SK-N-SH treated with all-trans-retinoic acid at 6 μM for 48 hours (cell line): Measurements from ENCODE around the gene NUP210L.
"Not testable (repeated sequence)": the region's sequence is repeated elsewhere in the genome, so short reads cannot be mapped to it uniquely, and the experiment has no call there.

ENCODE experiments used
- ATAC-seq: fragments of 200-7000 bp; cut with Tn5 transposase; 3 replicates; pipeline ENCODE4 v1.9.1; 2020; ENCODE audit warnings: mild to moderate bottlenecking, moderate library complexity
- ARNTL ChIP-seq: fragments of 450-650 bp; formaldehyde crosslinking; IDR thresholded peaks from 2 replicates; pipeline ENCODE4 v1.5.0; 2020; ENCODE audit warnings: low read depth, mild to moderate bottlenecking, moderate library complexity, borderline replicate concordance
- BACH2 ChIP-seq: fragments of 250-450 bp; sonication (Bioruptor Pico); IDR thresholded peaks from 2 replicates; pipeline ENCODE4 v1.9.0; 2021; ENCODE audit warnings: mild to moderate bottlenecking, borderline replicate concordance
- CSDC2 ChIP-seq: fragments of 250-450 bp; sonication (Bioruptor Pico); IDR thresholded peaks from 2 replicates; pipeline ENCODE4 v1.5.0; 2020; ENCODE audit warnings: mild to moderate bottlenecking, moderate library complexity
- ESRRG ChIP-seq: fragments of 250-450 bp; sonication (Bioruptor Pico); IDR thresholded peaks from 2 replicates; pipeline ENCODE4 v1.6.1; 2021; ENCODE audit warnings: mild to moderate bottlenecking
- ISL1 ChIP-seq: fragments of 250-450 bp; sonication (Bioruptor Pico); IDR thresholded peaks from 2 replicates; pipeline ENCODE4 v2.1.2; 2022; ENCODE audit warnings: mild to moderate bottlenecking, moderate library complexity
- OSR1 ChIP-seq: fragments of 250-450 bp; sonication (Bioruptor Pico); IDR thresholded peaks from 2 replicates; pipeline ENCODE4 v1.8.0; 2022; ENCODE audit warnings: moderate library complexity, mild to moderate bottlenecking, inconsistent platforms
- PPARA ChIP-seq: fragments of 250-450 bp; sonication (Bioruptor Pico); IDR thresholded peaks from 2 replicates; pipeline ENCODE4 v1.5.0; 2020; ENCODE audit warnings: mild to moderate bottlenecking, borderline replicate concordance
- RARB ChIP-seq: fragments of 250-450 bp; sonication (Bioruptor Pico); IDR thresholded peaks from 2 replicates; pipeline ENCODE4 v1.8.0; 2021; ENCODE audit warnings: mild to moderate bottlenecking, moderate library complexity
- SNAI2 ChIP-seq: fragments of 250-450 bp; sonication (Bioruptor Pico); IDR thresholded peaks from 2 replicates; pipeline ENCODE4 v1.5.0; 2020; ENCODE audit warnings: mild to moderate bottlenecking, moderate library complexity
- TCF4 ChIP-seq: fragments of 250-450 bp; sonication (Bioruptor Pico); IDR thresholded peaks from 2 replicates; pipeline ENCODE4 v1.8.0; 2021; ENCODE audit warnings: mild to moderate bottlenecking, moderate library complexity, borderline replicate concordance
- TOX ChIP-seq: fragments of 250-450 bp; sonication (Bioruptor Pico); IDR thresholded peaks from 2 replicates; pipeline ENCODE4 v1.8.0; 2021; ENCODE audit warnings: mild to moderate bottlenecking, moderate library complexity, borderline replicate concordance
- TSHZ2 ChIP-seq: fragments of 250-450 bp; sonication (Bioruptor Pico); IDR thresholded peaks from 2 replicates; pipeline ENCODE4 v1.5.0; 2020; ENCODE audit warnings: mild to moderate bottlenecking, moderate library complexity
- ZFP3 ChIP-seq: fragments of 250-450 bp; sonication (Bioruptor Pico); IDR thresholded peaks from 2 replicates; pipeline ENCODE4 v1.5.0; 2020; ENCODE audit warnings: mild to moderate bottlenecking, moderate library complexity
- ZFP30 ChIP-seq: fragments of 450-650 bp; formaldehyde crosslinking; IDR thresholded peaks from 2 replicates; pipeline ENCODE4 v1.5.0; 2022; ENCODE audit warnings: mild to moderate bottlenecking, moderate library complexity
- ZNF565 ChIP-seq: fragments of 450-650 bp; formaldehyde crosslinking; conservative IDR thresholded peaks from 2 replicates; pipeline ENCODE4 v1.5.0; 2020; ENCODE audit warnings: low read depth, mild to moderate bottlenecking, moderate library complexity
- ZNF70 ChIP-seq: fragments of 450-650 bp; formaldehyde crosslinking; IDR thresholded peaks from 2 replicates; pipeline ENCODE4 v1.5.0; 2020; ENCODE audit warnings: mild to moderate bottlenecking, moderate library complexity
- TF ChIP-seq, protein P1 (sequence below): fragments of 250-450 bp; sonication (Bioruptor Pico); IDR thresholded peaks from 2 replicates; pipeline ENCODE4 v1.8.0; 2021; ENCODE audit warnings: low read depth, mild to moderate bottlenecking, moderate library complexity, borderline replicate concordance
- TF ChIP-seq, protein P2 (sequence below): fragments of 250-450 bp; sonication (Bioruptor Pico); IDR thresholded peaks from 2 replicates; pipeline ENCODE4 v1.8.0; 2020; ENCODE audit warnings: mild to moderate bottlenecking, moderate library complexity, borderline replicate concordance
- TF ChIP-seq, protein P3 (sequence below): fragments of 250-450 bp; sonication (Bioruptor Pico); IDR thresholded peaks from 2 replicates; pipeline ENCODE4 v1.5.1; 2020; ENCODE audit warnings: low read depth, mild to moderate bottlenecking, moderate library complexity
- TF ChIP-seq, protein P4 (sequence below): fragments of 250-450 bp; sonication (Bioruptor Pico); IDR thresholded peaks from 2 replicates; pipeline ENCODE4 v1.5.1; 2021; ENCODE audit warnings: mild to moderate bottlenecking, moderate library complexity

The NUP210L gene

DNA sequence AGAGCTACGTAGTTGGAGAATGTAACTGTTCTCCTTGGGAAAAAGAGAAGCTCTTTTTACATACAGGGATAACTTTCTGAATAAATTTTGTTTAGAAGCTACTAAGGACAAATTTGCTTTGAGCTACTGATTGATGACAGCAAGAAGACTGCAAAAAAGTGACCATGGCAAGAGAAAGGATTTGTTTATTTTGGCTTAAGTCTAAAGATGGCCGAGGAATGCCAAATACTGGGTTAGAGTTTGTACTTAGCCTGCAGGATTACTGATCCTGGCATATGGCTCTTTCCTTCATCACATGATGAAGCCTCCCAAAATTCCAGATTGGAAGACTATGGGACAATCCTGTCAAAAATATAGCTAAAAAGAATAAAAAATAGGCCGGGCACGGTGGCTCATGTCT, 135.6 kb downstream of the NUP210L start:
- no peak for ATAC-seq

DNA sequence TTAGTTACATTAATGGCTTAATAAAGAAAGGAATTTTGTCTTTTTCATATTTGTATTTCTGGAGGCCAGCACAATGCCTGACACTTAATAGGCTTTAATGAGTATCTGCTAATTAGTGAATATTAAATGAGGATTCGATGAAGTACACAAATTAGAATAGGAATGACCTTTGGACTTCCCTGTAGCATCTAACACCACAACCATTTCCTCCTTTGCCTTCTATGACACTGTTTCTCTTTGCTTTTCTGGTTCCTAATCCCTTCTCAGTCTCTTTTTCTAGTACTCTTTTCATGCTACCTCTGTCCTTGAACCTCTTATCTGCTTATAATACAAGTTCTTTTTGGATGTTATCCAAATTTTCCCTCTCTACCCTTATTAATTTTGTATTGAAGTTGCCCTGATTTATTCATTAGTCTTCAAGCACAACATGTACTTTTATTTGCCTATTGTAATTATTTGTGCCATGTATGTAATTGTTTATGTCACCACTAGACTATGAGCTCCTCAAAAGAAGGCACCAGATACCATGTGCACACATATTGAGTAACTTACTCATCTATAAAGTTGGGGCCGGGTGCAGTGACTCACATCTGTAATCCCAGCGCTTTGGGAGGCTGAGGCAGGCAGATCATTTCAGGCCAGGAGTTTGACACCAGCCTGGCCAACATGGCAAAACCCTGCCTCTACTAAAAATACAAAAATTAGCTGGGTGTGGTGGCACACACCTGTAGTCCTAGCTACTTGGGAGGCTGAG, 140.5 kb downstream of the NUP210L start:
- TF ChIP-seq, protein P1, sequence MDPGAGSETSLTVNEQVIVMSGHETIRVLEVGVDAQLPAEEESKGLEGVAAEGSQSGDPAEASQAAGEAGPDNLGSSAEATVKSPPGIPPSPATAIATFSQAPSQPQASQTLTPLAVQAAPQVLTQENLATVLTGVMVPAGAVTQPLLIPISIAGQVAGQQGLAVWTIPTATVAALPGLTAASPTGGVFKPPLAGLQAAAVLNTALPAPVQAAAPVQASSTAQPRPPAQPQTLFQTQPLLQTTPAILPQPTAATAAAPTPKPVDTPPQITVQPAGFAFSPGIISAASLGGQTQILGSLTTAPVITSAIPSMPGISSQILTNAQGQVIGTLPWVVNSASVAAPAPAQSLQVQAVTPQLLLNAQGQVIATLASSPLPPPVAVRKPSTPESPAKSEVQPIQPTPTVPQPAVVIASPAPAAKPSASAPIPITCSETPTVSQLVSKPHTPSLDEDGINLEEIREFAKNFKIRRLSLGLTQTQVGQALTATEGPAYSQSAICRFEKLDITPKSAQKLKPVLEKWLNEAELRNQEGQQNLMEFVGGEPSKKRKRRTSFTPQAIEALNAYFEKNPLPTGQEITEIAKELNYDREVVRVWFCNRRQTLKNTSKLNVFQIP (CRISPR knock-in tag): no peak
- TF ChIP-seq PPARA: no peak
- TF ChIP-seq, protein P2, sequence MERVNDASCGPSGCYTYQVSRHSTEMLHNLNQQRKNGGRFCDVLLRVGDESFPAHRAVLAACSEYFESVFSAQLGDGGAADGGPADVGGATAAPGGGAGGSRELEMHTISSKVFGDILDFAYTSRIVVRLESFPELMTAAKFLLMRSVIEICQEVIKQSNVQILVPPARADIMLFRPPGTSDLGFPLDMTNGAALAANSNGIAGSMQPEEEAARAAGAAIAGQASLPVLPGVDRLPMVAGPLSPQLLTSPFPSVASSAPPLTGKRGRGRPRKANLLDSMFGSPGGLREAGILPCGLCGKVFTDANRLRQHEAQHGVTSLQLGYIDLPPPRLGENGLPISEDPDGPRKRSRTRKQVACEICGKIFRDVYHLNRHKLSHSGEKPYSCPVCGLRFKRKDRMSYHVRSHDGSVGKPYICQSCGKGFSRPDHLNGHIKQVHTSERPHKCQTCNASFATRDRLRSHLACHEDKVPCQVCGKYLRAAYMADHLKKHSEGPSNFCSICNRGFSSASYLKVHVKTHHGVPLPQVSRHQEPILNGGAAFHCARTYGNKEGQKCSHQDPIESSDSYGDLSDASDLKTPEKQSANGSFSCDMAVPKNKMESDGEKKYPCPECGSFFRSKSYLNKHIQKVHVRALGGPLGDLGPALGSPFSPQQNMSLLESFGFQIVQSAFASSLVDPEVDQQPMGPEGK (CRISPR knock-in tag): no peak
- no peak for TF ChIP-seq ZFP3
- TF ChIP-seq, protein P3, sequence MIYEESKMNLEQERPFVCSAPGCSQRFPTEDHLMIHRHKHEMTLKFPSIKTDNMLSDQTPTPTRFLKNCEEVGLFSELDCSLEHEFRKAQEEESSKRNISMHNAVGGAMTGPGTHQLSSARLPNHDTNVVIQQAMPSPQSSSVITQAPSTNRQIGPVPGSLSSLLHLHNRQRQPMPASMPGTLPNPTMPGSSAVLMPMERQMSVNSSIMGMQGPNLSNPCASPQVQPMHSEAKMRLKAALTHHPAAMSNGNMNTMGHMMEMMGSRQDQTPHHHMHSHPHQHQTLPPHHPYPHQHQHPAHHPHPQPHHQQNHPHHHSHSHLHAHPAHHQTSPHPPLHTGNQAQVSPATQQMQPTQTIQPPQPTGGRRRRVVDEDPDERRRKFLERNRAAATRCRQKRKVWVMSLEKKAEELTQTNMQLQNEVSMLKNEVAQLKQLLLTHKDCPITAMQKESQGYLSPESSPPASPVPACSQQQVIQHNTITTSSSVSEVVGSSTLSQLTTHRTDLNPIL (CRISPR knock-in tag): no peak
- TF ChIP-seq ARNTL (CRISPR knock-in tag): no peak
- TF ChIP-seq TCF4 (CRISPR knock-in tag): no peak
- TF ChIP-seq, all 23 proteins: peak for 0
- ATAC-seq: peak; percentile 71

More for the DNA sequence above, 135.6 kb downstream of the NUP210L start:
- TF ChIP-seq RARB (CRISPR knock-in tag): no peak
- no peak for TF ChIP-seq TSHZ2
- TF ChIP-seq ISL1: no peak
- no peak for TF ChIP-seq PPARA
- no peak for TF ChIP-seq ZFP30 (CRISPR knock-in tag)
- TF ChIP-seq ESRRG (CRISPR knock-in tag): no peak
- TF ChIP-seq, protein P2 (CRISPR knock-in tag): no peak
- TF ChIP-seq, protein P3 (CRISPR knock-in tag): no peak
- TF ChIP-seq TOX: no peak
- TF ChIP-seq ARNTL (CRISPR knock-in tag): no peak
- no peak for TF ChIP-seq SNAI2 (CRISPR knock-in tag)
- no peak for TF ChIP-seq ZNF565
- no peak for TF ChIP-seq ZFP3
- no peak for TF ChIP-seq BACH2 (CRISPR knock-in tag)
- no peak for TF ChIP-seq ZNF70 (CRISPR knock-in tag)
- TF ChIP-seq TCF4 (CRISPR knock-in tag): no peak
- no peak for TF ChIP-seq CSDC2 (CRISPR knock-in tag)
- TF ChIP-seq, protein P1 (CRISPR knock-in tag): no peak
- TF ChIP-seq OSR1 (CRISPR knock-in tag): no peak
- TF ChIP-seq, protein P4, sequence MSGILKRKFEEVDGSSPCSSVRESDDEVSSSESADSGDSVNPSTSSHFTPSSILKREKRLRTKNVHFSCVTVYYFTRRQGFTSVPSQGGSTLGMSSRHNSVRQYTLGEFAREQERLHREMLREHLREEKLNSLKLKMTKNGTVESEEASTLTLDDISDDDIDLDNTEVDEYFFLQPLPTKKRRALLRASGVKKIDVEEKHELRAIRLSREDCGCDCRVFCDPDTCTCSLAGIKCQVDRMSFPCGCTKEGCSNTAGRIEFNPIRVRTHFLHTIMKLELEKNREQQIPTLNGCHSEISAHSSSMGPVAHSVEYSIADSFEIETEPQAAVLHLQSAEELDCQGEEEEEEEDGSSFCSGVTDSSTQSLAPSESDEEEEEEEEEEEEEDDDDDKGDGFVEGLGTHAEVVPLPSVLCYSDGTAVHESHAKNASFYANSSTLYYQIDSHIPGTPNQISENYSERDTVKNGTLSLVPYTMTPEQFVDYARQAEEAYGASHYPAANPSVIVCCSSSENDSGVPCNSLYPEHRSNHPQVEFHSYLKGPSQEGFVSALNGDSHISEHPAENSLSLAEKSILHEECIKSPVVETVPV (CRISPR knock-in tag): no peak

DNA sequence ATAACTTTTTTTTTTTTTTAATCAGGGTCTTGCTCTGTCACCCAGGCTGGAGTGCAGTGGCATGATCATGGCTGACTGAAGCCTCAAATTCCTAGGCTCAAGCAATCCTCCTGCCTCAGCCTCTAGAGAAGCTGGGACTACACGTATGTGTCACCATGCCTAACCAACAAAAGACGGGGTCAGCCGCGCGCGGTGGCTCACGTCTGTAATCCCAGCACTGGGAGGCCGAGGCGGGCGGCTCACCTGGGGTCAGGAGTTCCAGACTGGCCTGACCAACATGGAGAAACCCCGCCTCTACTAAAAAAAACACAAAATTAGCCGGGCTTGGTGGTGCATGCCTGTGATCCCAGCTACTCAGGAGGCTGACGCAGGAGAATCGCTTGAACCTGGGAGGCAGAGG, 142.3 kb downstream of the NUP210L start:
- ATAC-seq: not testable (repeated sequence)
